Heart left ventricle (tissue), 13 donors: ENCODE results near the gene HSD11B2.

Experiments
- POLR2A ChIP-seq, 2 donors: fragments of 450-650 bp; IDR thresholded peaks; one replicate each; pipeline ENCODE4 v1.6.1; 2017; ENCODE audit warnings: antibody characterized with exemption in 2 of 2, mild to moderate bottlenecking in 2 of 2, moderate library complexity in 2 of 2
- TF ChIP-seq, protein P1 (sequence below), 12 donors: fragments of 200-600 bp; sonication (generic) in 4 of 12; IDR thresholded peaks; one replicate each; pipeline versions ENCODE4 v1.5.0 to v1.8.0; 2018 to 2022; ENCODE audit warnings: antibody characterized with exemption in 12 of 12, mild to moderate bottlenecking in 5 of 12
- donor health status: ischemic (EF 13 %, LVEDD 7.1; RV severe dilation, severe dysfunction).
- donor health status: DM: no; HTN: yes; CAD: no.
- donor health status: DM: no; HTN: no; CAD: no.
- donor health status: ischemic (EF 25% LVEDD 6.9; RV normal size, moderate dysfunction).
- donor health status: ischemic (EF 25% LVEDD 5.7; RV mildly dilated, moderate dysfunction).
- donor health status: ischemic (EF 35%, LVEDD 5.7; RV mildly dilated, moderate dysfunction).
- donor health status: nonischemic (EF 11% LVEDD 7.7; RV severe dilation, severe dysfunction).
- donor health status: DM: yes; HTN: yes; CAD: no.
- donor health status: PGD.
- donor health status: ischemic (EF 29% LVEDD 5.4; RV normal size, mild dysfunction).
- donor health status: nonischemic (EF 23%, LVEDD 6.1; RV moderate dilation, normal function).

DNA sequence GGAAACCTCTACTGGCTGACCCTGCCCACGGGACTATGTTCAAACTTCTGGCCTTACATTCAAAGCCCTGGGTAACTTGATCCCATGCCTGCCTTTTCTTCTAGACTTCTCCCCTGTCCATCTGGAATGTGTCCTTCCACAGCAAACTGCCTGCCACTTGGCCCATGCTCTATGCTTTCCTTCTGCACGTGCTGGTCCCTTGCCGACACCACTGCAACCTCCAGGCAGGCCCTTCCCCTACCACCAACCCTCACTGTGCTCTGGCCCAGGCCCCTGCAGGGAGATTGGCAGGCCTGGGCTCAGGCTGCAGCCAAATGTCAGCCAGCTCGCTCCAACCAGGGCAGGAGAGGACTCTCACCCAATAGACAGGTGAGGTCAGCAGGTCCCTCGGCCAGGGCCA, 11.0 kb downstream of the HSD11B2 start:
- TF ChIP-seq, protein P1, sequence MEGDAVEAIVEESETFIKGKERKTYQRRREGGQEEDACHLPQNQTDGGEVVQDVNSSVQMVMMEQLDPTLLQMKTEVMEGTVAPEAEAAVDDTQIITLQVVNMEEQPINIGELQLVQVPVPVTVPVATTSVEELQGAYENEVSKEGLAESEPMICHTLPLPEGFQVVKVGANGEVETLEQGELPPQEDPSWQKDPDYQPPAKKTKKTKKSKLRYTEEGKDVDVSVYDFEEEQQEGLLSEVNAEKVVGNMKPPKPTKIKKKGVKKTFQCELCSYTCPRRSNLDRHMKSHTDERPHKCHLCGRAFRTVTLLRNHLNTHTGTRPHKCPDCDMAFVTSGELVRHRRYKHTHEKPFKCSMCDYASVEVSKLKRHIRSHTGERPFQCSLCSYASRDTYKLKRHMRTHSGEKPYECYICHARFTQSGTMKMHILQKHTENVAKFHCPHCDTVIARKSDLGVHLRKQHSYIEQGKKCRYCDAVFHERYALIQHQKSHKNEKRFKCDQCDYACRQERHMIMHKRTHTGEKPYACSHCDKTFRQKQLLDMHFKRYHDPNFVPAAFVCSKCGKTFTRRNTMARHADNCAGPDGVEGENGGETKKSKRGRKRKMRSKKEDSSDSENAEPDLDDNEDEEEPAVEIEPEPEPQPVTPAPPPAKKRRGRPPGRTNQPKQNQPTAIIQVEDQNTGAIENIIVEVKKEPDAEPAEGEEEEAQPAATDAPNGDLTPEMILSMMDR (IDR thresholded peaks at IDR 0.05) = no peak
- no peak for TF ChIP-seq POLR2A (IDR thresholded peaks at IDR 0.05)
